HG03066 (cell line): ENCODE results near the gene EMC10.
"Not testable (repeated sequence)": the region's sequence is repeated elsewhere in the genome, so short reads cannot be mapped to it uniquely, and the experiment has no call there.

Source experiments
- ATAC-seq: cut with Tn5 transposase; IDR thresholded peaks from one replicate; pipeline ENCODE4 v1.9.1; 2021; ENCODE audit warnings: low read depth; ENCODE audit not compliant: unreplicated experiment

The EMC10 gene

GRCh38 chr19:50476224-50476906 is at the start of gene EMC10, which contains the start of gene GARIN5A:
TSS of gene EMC10 (plus strand) at chr19:50476507. CDS start at chr19:50476545, 38 bp downstream.
TSS of gene GARIN5A (minus strand) at chr19:50476848. CDS start at chr19:50476388, 460 bp downstream.
- peak; percentile 68 for ATAC-seq

- no peak for ATAC-seq
Observed at GRCh38 chr19:50427318-50427925, 48.9 kb upstream of the EMC10 start.

- ATAC-seq = no peak
Observed at GRCh38 chr19:50427997-50428425, 48.3 kb upstream of the EMC10 start.

- ATAC-seq = no peak
Observed at GRCh38 chr19:50428772-50429463, 47.4 kb upstream of the EMC10 start.

DNA sequence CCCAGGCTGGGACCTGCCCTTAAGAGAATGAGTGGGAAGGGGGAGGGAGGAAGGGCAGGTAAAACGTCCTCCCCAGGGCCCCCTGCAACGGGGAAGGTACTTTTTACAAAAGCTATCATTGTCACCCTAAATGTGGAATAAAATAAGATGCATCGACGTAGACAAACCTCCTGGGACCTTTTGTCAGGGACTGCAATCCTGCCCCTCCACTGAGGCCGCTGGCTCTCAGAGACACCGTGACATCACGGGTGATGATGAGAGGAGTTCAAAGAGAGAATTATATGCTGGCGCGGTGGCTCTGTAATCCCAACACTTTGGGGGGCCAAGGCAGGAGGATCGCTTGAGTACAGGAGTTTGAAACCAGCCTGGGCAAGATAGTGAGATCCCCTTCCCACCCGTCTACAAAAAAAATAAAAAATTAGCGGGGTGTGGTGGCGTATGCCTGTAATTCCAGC is 45.4 kb upstream of the EMC10 start:
- ATAC-seq = no peak

DNA sequence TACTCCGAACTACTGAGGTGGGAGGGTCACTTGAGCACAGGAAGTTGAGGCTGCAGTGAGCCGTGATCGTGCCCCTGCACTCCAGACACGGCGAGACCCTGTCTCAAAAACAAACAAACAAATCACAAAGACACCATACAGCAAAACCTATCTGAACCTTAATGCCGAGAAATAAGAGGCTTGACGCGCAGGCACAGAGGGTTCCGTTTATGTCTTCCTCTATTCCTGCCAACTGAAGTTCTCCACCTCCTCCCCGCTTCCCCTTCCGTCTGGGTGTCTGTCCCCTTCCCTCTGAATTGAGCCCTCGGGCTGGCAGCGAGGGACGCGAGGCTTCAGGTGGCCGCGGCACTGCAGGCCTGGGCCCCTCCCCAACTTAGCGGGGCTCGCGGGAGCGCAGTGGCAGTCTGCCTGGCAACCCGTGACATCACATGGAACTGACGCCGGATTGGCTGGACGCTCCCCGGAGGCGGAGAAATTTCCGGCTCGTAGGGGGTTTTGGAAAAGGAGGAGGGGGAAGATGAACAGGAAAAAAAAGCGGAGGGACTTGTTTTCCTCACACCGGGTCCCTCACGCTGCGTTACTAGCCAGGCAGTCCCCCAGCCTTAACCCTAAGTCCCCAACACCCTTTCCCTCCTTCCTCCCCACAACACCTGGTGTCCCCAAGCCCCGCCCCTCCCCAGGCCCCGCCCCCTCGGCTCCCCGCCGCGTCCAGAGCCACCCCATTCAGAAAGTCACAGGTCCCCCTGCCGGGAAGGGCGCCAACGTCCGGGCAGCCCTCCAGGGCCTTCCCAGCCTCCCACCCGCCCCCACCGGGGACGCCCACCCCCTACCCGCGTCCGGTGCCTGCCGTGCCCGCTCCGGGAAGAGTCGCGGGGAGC is 44.7 kb upstream of the EMC10 start:
- peak; percentile 53 for ATAC-seq

DNA sequence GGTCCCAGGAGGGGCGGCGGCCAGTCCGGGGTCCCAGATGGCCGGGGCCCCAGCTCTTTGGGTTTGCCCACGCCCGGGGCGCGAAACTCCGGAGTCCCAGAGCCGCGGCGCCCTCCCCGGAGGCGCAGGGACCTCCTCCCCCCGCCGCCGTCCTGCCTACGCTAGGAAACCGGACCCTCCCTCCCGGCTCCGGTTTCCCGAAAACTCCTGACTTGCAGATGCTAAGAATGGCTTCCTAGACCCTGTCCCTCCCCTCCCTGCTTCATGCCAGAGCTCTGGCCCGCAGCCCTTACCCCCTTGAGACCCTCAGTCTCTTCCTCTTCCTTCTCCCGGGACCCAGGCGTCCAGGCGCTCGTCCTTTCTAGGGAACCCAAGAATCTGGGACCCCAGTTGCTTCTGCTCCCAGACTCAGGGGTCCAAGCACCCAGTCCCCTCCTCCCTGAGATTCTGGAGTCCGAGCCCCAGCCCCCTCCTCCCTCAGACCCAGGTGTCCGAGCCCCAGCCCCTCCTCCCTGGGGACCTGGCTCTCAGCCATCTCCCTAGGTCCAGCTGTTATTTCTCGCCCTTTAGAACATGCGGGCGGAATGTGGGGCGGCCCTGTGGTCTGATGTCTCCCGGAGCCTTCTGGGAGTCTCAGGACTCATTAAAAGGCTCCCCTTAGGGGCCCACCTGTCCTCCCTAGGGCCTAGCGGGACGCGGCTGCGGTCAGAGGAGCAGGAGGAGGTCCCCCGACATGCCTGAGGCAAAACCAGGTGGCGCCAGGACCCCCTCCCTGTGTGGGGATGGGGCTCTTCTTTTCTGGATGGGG is 43.9 kb upstream of the EMC10 start, which contains the start of gene MYBPC2:
Gene MYBPC2, plus strand, starts transcription at position 672 of the 808 bp plus-strand sequence. Its CDS starts 62 bp downstream, at position 734.
- no peak for ATAC-seq

DNA sequence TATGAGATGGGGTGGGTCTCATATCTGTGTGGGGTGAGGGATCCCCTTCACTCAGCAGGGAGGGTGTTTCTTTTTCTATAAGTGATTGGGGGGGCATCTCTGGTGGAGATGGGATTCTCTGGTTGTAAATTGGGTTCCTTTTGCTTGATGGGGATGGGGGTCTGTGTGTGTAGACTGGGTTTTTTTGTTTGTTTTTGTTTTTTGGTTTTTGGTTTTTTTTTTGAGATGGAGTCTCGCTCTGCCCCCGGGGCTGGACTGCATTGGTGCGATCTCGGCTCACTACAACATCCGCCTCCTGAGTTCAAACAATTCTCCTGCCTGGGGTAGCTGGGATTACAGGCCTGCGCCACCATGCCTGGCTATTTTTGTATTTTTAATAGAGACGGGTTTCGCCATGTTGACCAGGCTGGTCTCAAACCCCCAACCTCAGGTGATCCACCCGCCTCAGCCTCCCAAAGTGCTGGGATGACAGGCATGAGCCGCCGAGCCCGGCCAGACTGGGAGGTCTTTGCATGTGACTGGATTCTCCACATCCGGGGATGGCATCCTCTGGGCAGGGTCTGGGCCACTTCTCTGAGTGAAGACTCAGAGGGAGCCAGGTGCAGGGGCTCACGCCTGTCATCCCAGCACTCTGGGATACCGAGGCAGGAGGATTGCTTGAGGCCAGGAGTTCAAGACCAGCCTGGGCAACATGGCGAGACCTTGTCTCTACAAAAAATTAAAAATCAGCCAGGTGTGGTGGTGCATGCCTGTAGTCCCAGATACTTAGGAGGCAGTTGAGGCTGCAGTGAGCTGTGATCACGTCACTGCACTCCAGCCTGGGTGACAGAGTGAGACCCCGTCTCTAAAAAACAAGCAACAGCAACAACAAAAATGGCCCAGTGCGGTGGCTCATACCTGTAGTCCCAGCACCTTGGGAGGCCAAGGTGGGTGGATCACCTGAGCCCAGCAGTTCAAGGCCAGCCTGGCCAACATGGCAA is 42.8 kb upstream of the EMC10 start:
- no peak for ATAC-seq

DNA sequence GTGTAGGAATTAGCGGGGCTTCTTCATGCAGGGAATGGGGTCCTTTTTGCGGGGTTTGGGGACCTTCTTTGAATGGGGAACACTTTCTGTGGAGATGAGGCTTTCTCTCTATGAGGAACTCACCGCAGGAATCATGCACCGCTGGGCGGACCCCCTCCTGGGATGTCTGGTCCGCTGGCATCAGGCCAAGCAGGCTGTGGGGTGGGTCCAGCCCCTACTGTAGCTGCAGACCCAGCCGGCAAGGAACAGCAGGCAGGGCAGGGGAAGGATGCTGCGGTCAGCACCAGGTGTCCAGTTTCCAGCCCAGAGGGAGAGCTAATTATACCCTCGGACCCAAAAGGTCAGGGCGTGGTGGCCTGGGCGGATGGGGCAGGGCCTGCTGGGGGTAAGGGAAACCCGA is 41.8 kb upstream of the EMC10 start:
- ATAC-seq = no peak

GRCh38 chr19:50435221-50435620 is 41.1 kb upstream of the EMC10 start:
- ATAC-seq = no peak

DNA sequence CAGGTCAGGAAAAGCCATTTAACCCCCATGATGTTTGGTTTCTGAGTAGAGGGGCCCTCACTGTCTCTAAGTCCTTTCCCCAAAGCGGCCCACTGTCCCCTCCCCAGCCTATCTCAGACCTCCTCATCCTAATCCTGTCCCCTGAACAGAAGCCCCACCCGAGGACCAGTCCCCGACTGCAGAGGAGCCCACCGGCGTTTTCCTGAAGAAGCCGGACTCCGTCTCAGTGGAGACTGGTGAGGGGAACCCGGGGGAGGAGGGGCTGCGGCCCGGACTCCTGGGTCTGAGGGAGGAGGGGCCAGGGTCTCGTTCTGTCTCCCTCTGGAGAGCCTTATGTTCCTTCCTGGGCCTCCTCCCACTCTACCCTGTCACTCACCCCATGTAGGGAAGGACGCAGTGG is 40.7 kb upstream of the EMC10 start:
- no peak for ATAC-seq

GRCh38 chr19:50437862-50438449 is 38.4 kb upstream of the EMC10 start:
- ATAC-seq = no peak

GRCh38 chr19:50439130-50439529 is 37.2 kb upstream of the EMC10 start:
- not testable (repeated sequence) for ATAC-seq

DNA sequence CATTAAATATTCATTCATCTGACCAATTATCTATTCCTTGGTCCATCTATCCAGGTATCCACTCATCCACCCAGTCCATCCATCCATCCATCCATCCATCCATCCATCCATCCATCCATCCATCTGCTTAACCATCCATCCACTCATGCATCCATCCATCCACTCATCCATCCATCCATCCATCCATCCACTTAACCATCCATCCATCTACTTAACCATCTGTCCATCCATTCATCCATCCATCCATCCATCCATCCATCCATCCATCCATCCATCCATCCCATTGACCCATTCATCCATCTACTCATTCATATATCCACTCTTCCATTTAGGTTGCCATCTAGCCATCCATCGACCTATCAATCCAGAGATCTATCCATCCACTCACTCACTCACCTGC is 32.2 kb upstream of the EMC10 start:
- no peak for ATAC-seq

- no peak for ATAC-seq
Observed at GRCh38 chr19:50447053-50447452, 29.3 kb upstream of the EMC10 start.

GRCh38 chr19:50447750-50448149 is 28.6 kb upstream of the EMC10 start:
- no peak for ATAC-seq

GRCh38 chr19:50449236-50449899 is 26.9 kb upstream of the EMC10 start:
- no peak for ATAC-seq
